ENCODE data around the gene DPPA5. TPM values are rescaled to one million over a fixed set of nuclear protein-coding genes. Genes with fewer than 3 reads are reported as not detected.
"Not testable (repeated sequence)": the region's sequence is repeated elsewhere in the genome, so short reads cannot be mapped to it uniquely, and the experiment has no call there.

The DPPA5 gene
- not detected for total RNA-seq

- DNase-seq (ENCODE audit: low spot score), result no peak
- ATAC-seq, result no peak
Observed at GRCh38 chr6:73353636-73354593, at the start of gene DPPA5. DPPA5 (minus strand) TSS chr6:73354276; CDS start chr6:73354225, 51 bp downstream.

GRCh38 chr6:73400656-73401055 is 46.6 kb upstream of the DPPA5 start:
- no peak for ATAC-seq
- no peak for DNase-seq (ENCODE audit: low spot score)

- no peak for DNase-seq (ENCODE audit: low spot score)
- ATAC-seq, result no peak
Observed at GRCh38 chr6:73395875-73396274, 41.8 kb upstream of the DPPA5 start.

- DNase-seq (ENCODE audit: low spot score) (peak; percentile 48), ATAC-seq (peak; percentile 69)
Observed at GRCh38 chr6:73394577-73395354, 40.7 kb upstream of the DPPA5 start, which contains the start of gene DDX43. DDX43 (plus strand) TSS chr6:73394828; CDS start chr6:73394906, 78 bp downstream.

GRCh38 chr6:73393278-73393677 is 39.2 kb upstream of the DPPA5 start:
- ATAC-seq (no peak), DNase-seq (ENCODE audit: low spot score) (no peak)

GRCh38 chr6:73392188-73392587 is 38.1 kb upstream of the DPPA5 start:
- not testable (repeated sequence) for ATAC-seq; DNase-seq (ENCODE audit: low spot score)

- no peak for ATAC-seq
Observed at GRCh38 chr6:73391675-73392074, 37.6 kb upstream of the DPPA5 start.

GRCh38 chr6:73389854-73390253 is 35.8 kb upstream of the DPPA5 start:
- no peak for DNase-seq (ENCODE audit: low spot score)
- ATAC-seq, result no peak

More at GRCh38 chr6:73391675-73392074, 37.6 kb upstream of the DPPA5 start:
- DNase-seq (ENCODE audit: low spot score), result no peak

GRCh38 chr6:73388800-73389512 is 34.9 kb upstream of the DPPA5 start:
- DNase-seq (ENCODE audit: low spot score) (peak; percentile 48), ATAC-seq (peak; percentile 81)

GRCh38 chr6:73388433-73388799 is 34.3 kb upstream of the DPPA5 start:
- DNase-seq (ENCODE audit: low spot score), result no peak
- ATAC-seq, result peak; percentile 10

- ATAC-seq (no peak), DNase-seq (ENCODE audit: low spot score) (no peak)
Observed at GRCh38 chr6:73382462-73383113, 28.5 kb upstream of the DPPA5 start.

- not testable (repeated sequence) for ATAC-seq
Observed at GRCh38 chr6:73381531-73381930, 27.5 kb upstream of the DPPA5 start.

GRCh38 chr6:73377225-73377624 is 23.1 kb upstream of the DPPA5 start:
- no peak for DNase-seq (ENCODE audit: low spot score)
- no peak for ATAC-seq

More at GRCh38 chr6:73381531-73381930, 27.5 kb upstream of the DPPA5 start:
- not testable (repeated sequence) for DNase-seq (ENCODE audit: low spot score)

- peak; percentile 55 for ATAC-seq
- DNase-seq (ENCODE audit: low spot score), result no peak
Observed at GRCh38 chr6:73375216-73375615, 21.1 kb upstream of the DPPA5 start.

- peak; percentile 55 for DNase-seq (ENCODE audit: low spot score)
- ATAC-seq, result peak; percentile 69
Observed at GRCh38 chr6:73372516-73372915, 18.4 kb upstream of the DPPA5 start.

GRCh38 chr6:73371984-73372383 is 17.9 kb upstream of the DPPA5 start:
- ATAC-seq, result no peak
- DNase-seq (ENCODE audit: low spot score), result no peak

- ATAC-seq (no peak), DNase-seq (ENCODE audit: low spot score) (no peak)
Observed at GRCh38 chr6:73369563-73369962, 15.5 kb upstream of the DPPA5 start, which contains the start of gene OOEP. OOEP (minus strand) TSS chr6:73369897; CDS start chr6:73369792, 105 bp downstream.

GRCh38 chr6:73369157-73369556 is 15.1 kb upstream of the DPPA5 start:
- DNase-seq (ENCODE audit: low spot score) (no peak), ATAC-seq (no peak)

- no peak for DNase-seq (ENCODE audit: low spot score)
- no peak for ATAC-seq
Observed at GRCh38 chr6:73368675-73369074, 14.6 kb upstream of the DPPA5 start.

GRCh38 chr6:73367761-73368355 is 13.8 kb upstream of the DPPA5 start:
- no peak for DNase-seq (ENCODE audit: low spot score)
- ATAC-seq, result no peak

Measured in left lobe of liver (tissue), 2 donors.